MCF 10A (cell line): ENCODE measurements around the gene CAMK4. TPM values are rescaled to one million over a fixed set of nuclear protein-coding genes. Genes with fewer than 3 reads are reported as not detected.

Source experiments
- BruUV-seq: library from RNA; stranded (reverse); fragments of 400-500 nt; replicated peaks from 2 replicates; lab custom pipeline; 2021; lab: Mats Ljungman, UMichigan
- CTCF ChIA-PET: fragments of 300-600 bp; sonication (Branson Sonifier 250); formaldehyde crosslinking; extraction: SDS; loops from one replicate; lab custom pipeline; 2021; ENCODE audit warnings: antibody characterized with exemption, inconsistent platforms; lab: Yijun Ruan, JAX
- POLR2A ChIA-PET: fragments of 300-600, 350-650 bp; sonication (Branson Sonifier 250); formaldehyde crosslinking; extraction: SDS; loops from one replicate; lab custom pipeline; 2020; ENCODE audit warnings: antibody characterized with exemption, inconsistent platforms; lab: Yijun Ruan, JAX
- DNase-seq: peaks from one replicate; pipeline ENCODE4 v3.0.0-alpha.2; 2018; ENCODE audit not compliant: unreplicated experiment
- H3K27ac Mint-ChIP-seq: one replicate; pipeline ENCODE4 v1.8.0; 2022; ENCODE audit warnings: mild to moderate bottlenecking, low read depth, mixed read lengths; ENCODE audit not compliant: unreplicated experiment
- H3K27me3 Mint-ChIP-seq: one replicate; pipeline ENCODE4 v1.8.0; 2022; ENCODE audit warnings: mixed read lengths; ENCODE audit not compliant: insufficient read depth, unreplicated experiment
- H3K36me3 Mint-ChIP-seq: one replicate; pipeline ENCODE4 v1.8.0; 2022; ENCODE audit warnings: mild to moderate bottlenecking, moderate library complexity, mixed read lengths; ENCODE audit not compliant: insufficient read depth, unreplicated experiment
- H3K4me1 Mint-ChIP-seq: one replicate; pipeline ENCODE4 v1.8.0; 2022; ENCODE audit warnings: mixed read lengths; ENCODE audit not compliant: insufficient read depth, unreplicated experiment
- H3K4me3 Mint-ChIP-seq: one replicate; pipeline ENCODE4 v1.8.0; 2022; ENCODE audit warnings: mild to moderate bottlenecking, moderate library complexity, mixed read lengths; ENCODE audit not compliant: unreplicated experiment
- H3K9me3 Mint-ChIP-seq: one replicate; pipeline ENCODE4 v1.8.0; 2022; ENCODE audit warnings: mixed read lengths; ENCODE audit not compliant: unreplicated experiment
- CTCF ChIP-seq: fragments of 200-600 bp; IDR thresholded peaks from one replicate; pipeline ENCODE4 v1.8.0; 2022; ENCODE audit warnings: antibody characterized with exemption, mild to moderate bottlenecking; ENCODE audit not compliant: unreplicated experiment
- intact Hi-C: fragments of 100-400 bp; cut with micrococcal nuclease; formaldehyde crosslinking; loops from 2 replicates; pipeline ENCODE4 v1.14.1; 2022
- total RNA-seq: library from RNA; stranded (reverse); gene quantifications from 2 replicates; pipeline ENCODE4 v1.2.3, GENCODE V29; 2022

CAMK4 gene
- total RNA-seq, 1 experiment from 2014 or later: 0.21 TPM

- H3K9me3 Mint-ChIP-seq: no peaks in the 10 kb centered on the region
- no peak overlapping the region for H3K27ac Mint-ChIP-seq
- no peaks in the 10 kb centered on the region for H3K36me3 Mint-ChIP-seq
- no peaks in the 10 kb centered on the region for H3K27me3 Mint-ChIP-seq
- BruUV-seq: no TSS peak
- ChIA-PET POLR2A (interaction anchor here (0.6 kb wide), 2 partner anchors 606 to 766 kb away, joined by 3 read pairs; no protein-coding TSS in a partner anchor), CTCF (interaction anchor here (0.8 to 2.0 kb wide), 2 partner anchors 16 to 58 kb away, joined by 3 to 7 read pairs; no protein-coding TSS in a partner anchor)
- intact Hi-C loops: no loop called here
- DNase-seq: no peak
- H3K4me1 Mint-ChIP-seq: no peaks in the 10 kb centered on the region
- TF ChIP-seq CTCF: no peak
- H3K4me3 Mint-ChIP-seq: no peak overlapping the region
Observed at GRCh38 chr5:111295649-111296048, 71.5 kb downstream of the CAMK4 start.

- intact Hi-C loops: no loop called here
- Mint-ChIP-seq H3K4me3 (no peak overlapping the region), H3K36me3 (no peaks in the 10 kb centered on the region), H3K27ac (no peak overlapping the region), H3K27me3 (no peaks in the 10 kb centered on the region), H3K4me1 (no peaks in the 10 kb centered on the region), H3K9me3 (no peaks in the 10 kb centered on the region)
- no peak for DNase-seq
- no peak for TF ChIP-seq CTCF
- CTCF ChIA-PET: interaction anchor here (0.6 to 1.1 kb wide), 4 partner anchors 17 to 1461 kb away, joined by 3 to 5 read pairs (median 4); no protein-coding TSS in a partner anchor
- POLR2A ChIA-PET: no interaction called here
- no TSS peak for BruUV-seq
Observed at GRCh38 chr5:111296570-111296969, 72.4 kb downstream of the CAMK4 start.

- POLR2A ChIA-PET: interaction anchor here (0.7 kb wide), 1 partner anchor 171 kb away, joined by 3 read pairs; no protein-coding TSS in a partner anchor
- TF ChIP-seq CTCF: no peak
- peak; percentile 60 for DNase-seq
- no peaks in the 10 kb centered on the region for H3K36me3 Mint-ChIP-seq
- no TSS peak for BruUV-seq
- intact Hi-C loops: no loop called here
- no peak overlapping the region for H3K4me3 Mint-ChIP-seq
- no peaks in the 10 kb centered on the region for H3K27me3 Mint-ChIP-seq
- no peak overlapping the region for H3K27ac Mint-ChIP-seq
- CTCF ChIA-PET: interaction anchor here (0.6 to 2.4 kb wide), 4 partner anchors 10 to 184 kb away, joined by 3 to 10 read pairs (median 3); no protein-coding TSS in a partner anchor
- H3K9me3 Mint-ChIP-seq: no peaks in the 10 kb centered on the region
- H3K4me1 Mint-ChIP-seq: no peaks in the 10 kb centered on the region
Observed at GRCh38 chr5:111299067-111299481, 74.9 kb downstream of the CAMK4 start.

- TF ChIP-seq CTCF: no peak
- CTCF ChIA-PET: interaction anchor here (0.6 to 2.4 kb wide), 4 partner anchors 11 to 231 kb away, joined by 3 to 10 read pairs (median 4); no protein-coding TSS in a partner anchor
- Mint-ChIP-seq H3K4me1 (no peaks in the 10 kb centered on the region), H3K9me3 (no peaks in the 10 kb centered on the region), H3K27me3 (no peaks in the 10 kb centered on the region), H3K36me3 (no peaks in the 10 kb centered on the region), H3K4me3 (no peak overlapping the region), H3K27ac (no peak overlapping the region)
- DNase-seq: no peak
- no TSS peak for BruUV-seq
- POLR2A ChIA-PET: interaction anchor here (0.7 kb wide), 1 partner anchor 170 kb away, joined by 3 read pairs; no protein-coding TSS in a partner anchor
- intact Hi-C loops: no loop called here
Observed at GRCh38 chr5:111299831-111300432, 75.7 kb downstream of the CAMK4 start.
